HEK293 (cell line): ENCODE data around the gene CKS1B.

Source experiments
- CTCF ChIA-PET: fragments of 350-600 bp; formaldehyde crosslinking; extraction: SDS; loops from one replicate; lab custom pipeline; 2021; ENCODE audit warnings: antibody characterized with exemption; lab: Yijun Ruan, JAX
- POLR2A ChIA-PET: fragments of 300-600 bp; formaldehyde crosslinking; extraction: SDS; loops from one replicate; lab custom pipeline; 2020; ENCODE audit warnings: antibody characterized with exemption, inconsistent platforms; lab: Yijun Ruan, JAX
- H3K27ac ChIP-seq: fragments of 200-500 bp; sonication (Bioruptor generic); 2 replicates; pipeline ENCODE4 v1.5.1; 2014; ENCODE audit warnings: low read depth, low read length, control low read depth, inconsistent platforms; ENCODE audit errors: extremely low read depth
- H3K36me3 ChIP-seq, 2 experiments: fragments of 200-500 bp in 1 of 2; sonication (Bioruptor generic) in 1 of 2; 1 replicate in 1 of 2; 2 replicates in 1 of 2; pipeline ENCODE4 v1.5.1; 2014 to 2017; ENCODE audit warnings: inconsistent platforms in 2 of 2, low read length in 2 of 2; ENCODE audit not compliant: control insufficient read depth in 2 of 2, insufficient read depth in 1 of 2
- H3K4me1 ChIP-seq: fragments of 200-500 bp; sonication (Bioruptor generic); 2 replicates; pipeline ENCODE4 v1.5.1; 2014; ENCODE audit warnings: mild to moderate bottlenecking, low read length, inconsistent platforms; ENCODE audit not compliant: control insufficient read depth, insufficient read depth
- H3K4me3 ChIP-seq: 2 replicates; pipeline ENCODE4 v1.5.1; 2011; ENCODE audit warnings: low read depth, mild to moderate bottlenecking, control low read depth, low read length, moderate library complexity
- H3K9me3 ChIP-seq: fragments of 200-500 bp; sonication (Bioruptor generic); 2 replicates; pipeline ENCODE4 v1.5.1; 2014; ENCODE audit warnings: low read depth, low read length, inconsistent platforms; ENCODE audit not compliant: control insufficient read depth, insufficient read depth
- GLIS1 ChIP-seq: fragments of 450-650 bp; formaldehyde crosslinking; IDR thresholded peaks from 2 replicates; pipeline ENCODE4 v1.5.1; 2016; ENCODE audit warnings: missing biosample characterization, missing genetic modification characterization
- IKZF3 ChIP-seq: fragments of 450-650 bp; IDR thresholded peaks from 2 replicates; pipeline ENCODE4 v1.5.0; 2018; ENCODE audit warnings: missing biosample characterization, mild to moderate bottlenecking, missing genetic modification characterization, moderate library complexity
- MEIS1 ChIP-seq: sonication (generic); formaldehyde crosslinking; IDR thresholded peaks from 2 replicates; pipeline ENCODE4 v1.8.1; 2022; ENCODE audit warnings: missing genetic modification reagents, mild to moderate bottlenecking, borderline replicate concordance
- MYNN ChIP-seq: fragments of 450-650 bp; formaldehyde crosslinking; IDR thresholded peaks from 2 replicates; pipeline ENCODE4 v1.5.1; 2016; ENCODE audit warnings: missing biosample characterization, missing genetic modification characterization, borderline replicate concordance
- MZF1 ChIP-seq: fragments of 450-650 bp; formaldehyde crosslinking; IDR thresholded peaks from 2 replicates; pipeline ENCODE4 v1.5.1; 2017; ENCODE audit warnings: missing biosample characterization, missing genetic modification characterization, borderline replicate concordance
- ZFP37 ChIP-seq: fragments of 450-650 bp; formaldehyde crosslinking; IDR thresholded peaks from 2 replicates; pipeline ENCODE4 v1.5.1; 2016; ENCODE audit warnings: missing biosample characterization, missing genetic modification characterization
- ZFP69B ChIP-seq: fragments of 450-650 bp; formaldehyde crosslinking; IDR thresholded peaks from 2 replicates; pipeline ENCODE4 v1.5.1; 2016; ENCODE audit warnings: missing biosample characterization, missing genetic modification characterization
- ZNF354C ChIP-seq: fragments of 450-650 bp; formaldehyde crosslinking; IDR thresholded peaks from 2 replicates; pipeline ENCODE4 v1.5.1; 2016; ENCODE audit warnings: missing biosample characterization, missing genetic modification characterization, low read depth, borderline replicate concordance
- ZNF391 ChIP-seq: fragments of 450-650 bp; formaldehyde crosslinking; IDR thresholded peaks from 2 replicates; pipeline ENCODE4 v1.5.1; 2016; ENCODE audit warnings: low read depth, missing biosample characterization, missing genetic modification characterization, borderline replicate concordance
- ZNF394 ChIP-seq: fragments of 450-650 bp; formaldehyde crosslinking; IDR thresholded peaks from 2 replicates; pipeline ENCODE4 v1.5.1; 2016; ENCODE audit warnings: missing biosample characterization, missing genetic modification characterization, mild to moderate bottlenecking, moderate library complexity, borderline replicate concordance
- ZNF514 ChIP-seq: fragments of 450-650 bp; formaldehyde crosslinking; IDR thresholded peaks from 2 replicates; pipeline ENCODE4 v1.5.1; 2016; ENCODE audit warnings: missing biosample characterization, missing genetic modification characterization
- ZNF529 ChIP-seq: fragments of 450-650 bp; formaldehyde crosslinking; IDR thresholded peaks from 2 replicates; pipeline ENCODE4 v1.5.1; 2017; ENCODE audit warnings: missing genetic modification characterization, missing biosample characterization; ENCODE audit not compliant: insufficient replicate concordance
- ZNF600 ChIP-seq: fragments of 450-650 bp; formaldehyde crosslinking; IDR thresholded peaks from 2 replicates; pipeline ENCODE4 v1.5.1; 2016; ENCODE audit warnings: missing biosample characterization, missing genetic modification characterization
- ZNF621 ChIP-seq: fragments of 450-650 bp; formaldehyde crosslinking; IDR thresholded peaks from 2 replicates; pipeline ENCODE4 v1.5.1; 2017; ENCODE audit warnings: missing biosample characterization, missing genetic modification characterization
- ZNF792 ChIP-seq: fragments of 450-650 bp; formaldehyde crosslinking; IDR thresholded peaks from 2 replicates; pipeline ENCODE4 v1.5.1; 2016; ENCODE audit warnings: missing biosample characterization, missing genetic modification characterization
- ZNF830 ChIP-seq: fragments of 450-650 bp; IDR thresholded peaks from 2 replicates; pipeline ENCODE4 v1.5.0; 2018; ENCODE audit warnings: missing biosample characterization, missing genetic modification characterization, low read depth, mild to moderate bottlenecking, moderate library complexity
- ZNF837 ChIP-seq: fragments of 450-650 bp; formaldehyde crosslinking; IDR thresholded peaks from 2 replicates; pipeline ENCODE4 v1.5.1; 2016; ENCODE audit warnings: missing biosample characterization, missing genetic modification characterization
- ZSCAN23 ChIP-seq: fragments of 450-650 bp; formaldehyde crosslinking; IDR thresholded peaks from 2 replicates; pipeline ENCODE4 v1.5.1; 2016; ENCODE audit warnings: missing biosample characterization, missing genetic modification characterization
- TF ChIP-seq, protein P1 (sequence below): fragments of 450-650 bp; formaldehyde crosslinking; IDR thresholded peaks from 2 replicates; pipeline ENCODE4 v1.5.1; 2016; ENCODE audit warnings: missing biosample characterization, missing genetic modification characterization
- TF ChIP-seq, protein P2 (sequence below): fragments of 450-650 bp; formaldehyde crosslinking; conservative IDR thresholded peaks from 2 replicates; pipeline ENCODE4 v1.5.1; 2016; ENCODE audit warnings: low read depth, missing biosample characterization, missing genetic modification characterization
- TF ChIP-seq, protein P3 (sequence below): fragments of 450-650 bp; formaldehyde crosslinking; IDR thresholded peaks from 2 replicates; pipeline ENCODE4 v1.5.1; 2016; ENCODE audit warnings: missing biosample characterization, missing genetic modification characterization
- TF ChIP-seq, protein P4 (sequence below): fragments of 450-650 bp; formaldehyde crosslinking; IDR thresholded peaks from 2 replicates; pipeline ENCODE4 v1.5.1; 2016; ENCODE audit warnings: missing biosample characterization, missing genetic modification characterization

The CKS1B gene

DNA sequence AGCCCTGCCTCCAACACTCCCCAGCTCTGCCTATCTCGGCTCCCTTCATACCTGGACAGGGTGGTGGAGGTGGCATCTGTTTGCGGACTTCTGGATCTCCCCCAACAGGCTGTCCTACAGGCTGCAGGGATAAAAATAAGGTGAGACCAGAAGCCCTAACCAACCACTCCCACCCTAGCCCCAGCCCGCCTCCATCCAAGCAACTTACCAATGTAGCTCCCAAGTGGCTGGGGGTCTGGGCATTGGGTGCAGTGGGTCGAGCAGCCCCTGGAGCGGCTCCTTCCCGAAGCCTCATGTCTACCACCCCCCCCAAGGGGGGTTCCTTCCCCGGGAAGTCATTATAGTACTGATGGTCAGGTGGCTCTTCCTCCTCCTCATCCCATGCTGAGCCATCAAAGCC lies 8.4 kb upstream of the CKS1B start:
- peaks cover 8% of the 10 kb centered on the region for H3K4me1 ChIP-seq
- no peak for TF ChIP-seq ZNF600 (tag by site-specific recombination)
- TF ChIP-seq GLIS1 (tag by site-specific recombination), result no peak
- no peak for TF ChIP-seq ZNF792
- TF ChIP-seq ZFP37 (tag by site-specific recombination), result no peak
- H3K27ac ChIP-seq, result no peak overlapping the region
- ChIA-PET POLR2A (interaction anchor here (1.2 to 3.2 kb wide), 4 partner anchors 8 to 28 kb away, joined by 3 to 13 read pairs (median 6); partner anchors contain the start of genes CKS1B, FLAD1, LENEP and PBXIP1), CTCF (interaction anchor here (0.6 to 1.6 kb wide), 4 partner anchors 22 to 96 kb away, joined by 3 to 6 read pairs (median 4); no protein-coding TSS in a partner anchor)
- no peak overlapping the region for H3K4me3 ChIP-seq
- H3K36me3 ChIP-seq, result peaks cover 0 to 67% of the 10 kb centered on the region in 2 experiments; a peak in 1 of 3 replicates
- no peaks in the 10 kb centered on the region for H3K9me3 ChIP-seq

DNA sequence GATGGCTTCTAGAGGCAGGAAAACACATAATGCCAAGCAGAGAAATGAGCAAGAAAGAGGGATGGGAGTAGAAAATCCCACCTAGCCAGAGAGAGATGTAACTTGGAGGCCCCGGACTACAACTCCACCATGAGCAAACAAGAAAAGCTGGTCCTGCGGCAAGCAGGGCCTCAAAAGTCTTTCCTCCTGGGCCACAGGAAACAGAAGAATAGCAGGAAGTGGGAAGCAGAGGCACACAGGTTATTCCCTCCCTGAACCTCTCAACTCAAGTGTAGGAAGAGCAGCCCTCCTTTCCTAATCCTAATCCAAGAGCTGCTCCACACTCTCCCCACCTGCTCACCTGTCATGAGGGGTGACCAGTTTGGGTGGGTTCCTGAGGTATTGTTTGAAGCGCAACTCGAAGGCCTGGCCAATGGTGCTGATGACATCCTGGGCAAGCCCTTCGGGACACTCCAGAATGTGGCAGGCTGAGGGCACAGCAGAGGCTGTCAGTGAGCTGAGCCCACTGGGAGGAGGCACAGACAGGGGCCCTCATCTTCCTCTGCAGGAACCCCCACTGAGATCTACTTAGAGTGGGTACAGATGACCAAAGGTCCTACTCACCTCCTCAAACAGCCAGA lies 7.0 kb upstream of the CKS1B start:
- Histone ChIP-seq H3K4me1 (peaks cover 11% of the 10 kb centered on the region), H3K27ac (no peak overlapping the region), H3K4me3 (no peak overlapping the region), H3K9me3 (no peaks in the 10 kb centered on the region), H3K36me3 (peaks cover 0 to 67% of the 10 kb centered on the region in 2 experiments; a peak in 1 of 3 replicates)
- ChIA-PET CTCF (interaction anchor here (0.6 to 1.7 kb wide), 3 partner anchors 15 to 32 kb away, joined by 3 to 6 read pairs (median 4); no protein-coding TSS in a partner anchor), POLR2A (interaction anchor here (0.5 kb wide), 1 partner anchor 17 kb away, joined by 7 read pairs; no protein-coding TSS in a partner anchor)
- TF ChIP-seq, protein P1, sequence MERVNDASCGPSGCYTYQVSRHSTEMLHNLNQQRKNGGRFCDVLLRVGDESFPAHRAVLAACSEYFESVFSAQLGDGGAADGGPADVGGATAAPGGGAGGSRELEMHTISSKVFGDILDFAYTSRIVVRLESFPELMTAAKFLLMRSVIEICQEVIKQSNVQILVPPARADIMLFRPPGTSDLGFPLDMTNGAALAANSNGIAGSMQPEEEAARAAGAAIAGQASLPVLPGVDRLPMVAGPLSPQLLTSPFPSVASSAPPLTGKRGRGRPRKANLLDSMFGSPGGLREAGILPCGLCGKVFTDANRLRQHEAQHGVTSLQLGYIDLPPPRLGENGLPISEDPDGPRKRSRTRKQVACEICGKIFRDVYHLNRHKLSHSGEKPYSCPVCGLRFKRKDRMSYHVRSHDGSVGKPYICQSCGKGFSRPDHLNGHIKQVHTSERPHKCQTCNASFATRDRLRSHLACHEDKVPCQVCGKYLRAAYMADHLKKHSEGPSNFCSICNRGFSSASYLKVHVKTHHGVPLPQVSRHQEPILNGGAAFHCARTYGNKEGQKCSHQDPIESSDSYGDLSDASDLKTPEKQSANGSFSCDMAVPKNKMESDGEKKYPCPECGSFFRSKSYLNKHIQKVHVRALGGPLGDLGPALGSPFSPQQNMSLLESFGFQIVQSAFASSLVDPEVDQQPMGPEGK (tag by site-specific recombination), result no peak
- TF ChIP-seq ZNF529 (tag by site-specific recombination) (no peak), ZNF354C (tag by site-specific recombination) (no peak), ZNF514 (tag by site-specific recombination) (no peak), MEIS1 (CRISPR knock-in tag) (no peak), ZNF830 (tag by site-specific recombination) (no peak), ZSCAN23 (tag by site-specific recombination) (no peak), ZNF837 (no peak), MZF1 (tag by site-specific recombination) (no peak), ZNF391 (no peak), ZNF621 (tag by site-specific recombination) (no peak), MYNN (tag by site-specific recombination) (no peak), IKZF3 (tag by site-specific recombination) (no peak), ZNF394 (tag by site-specific recombination) (no peak), ZFP69B (tag by site-specific recombination) (no peak)
- TF ChIP-seq, protein P2, sequence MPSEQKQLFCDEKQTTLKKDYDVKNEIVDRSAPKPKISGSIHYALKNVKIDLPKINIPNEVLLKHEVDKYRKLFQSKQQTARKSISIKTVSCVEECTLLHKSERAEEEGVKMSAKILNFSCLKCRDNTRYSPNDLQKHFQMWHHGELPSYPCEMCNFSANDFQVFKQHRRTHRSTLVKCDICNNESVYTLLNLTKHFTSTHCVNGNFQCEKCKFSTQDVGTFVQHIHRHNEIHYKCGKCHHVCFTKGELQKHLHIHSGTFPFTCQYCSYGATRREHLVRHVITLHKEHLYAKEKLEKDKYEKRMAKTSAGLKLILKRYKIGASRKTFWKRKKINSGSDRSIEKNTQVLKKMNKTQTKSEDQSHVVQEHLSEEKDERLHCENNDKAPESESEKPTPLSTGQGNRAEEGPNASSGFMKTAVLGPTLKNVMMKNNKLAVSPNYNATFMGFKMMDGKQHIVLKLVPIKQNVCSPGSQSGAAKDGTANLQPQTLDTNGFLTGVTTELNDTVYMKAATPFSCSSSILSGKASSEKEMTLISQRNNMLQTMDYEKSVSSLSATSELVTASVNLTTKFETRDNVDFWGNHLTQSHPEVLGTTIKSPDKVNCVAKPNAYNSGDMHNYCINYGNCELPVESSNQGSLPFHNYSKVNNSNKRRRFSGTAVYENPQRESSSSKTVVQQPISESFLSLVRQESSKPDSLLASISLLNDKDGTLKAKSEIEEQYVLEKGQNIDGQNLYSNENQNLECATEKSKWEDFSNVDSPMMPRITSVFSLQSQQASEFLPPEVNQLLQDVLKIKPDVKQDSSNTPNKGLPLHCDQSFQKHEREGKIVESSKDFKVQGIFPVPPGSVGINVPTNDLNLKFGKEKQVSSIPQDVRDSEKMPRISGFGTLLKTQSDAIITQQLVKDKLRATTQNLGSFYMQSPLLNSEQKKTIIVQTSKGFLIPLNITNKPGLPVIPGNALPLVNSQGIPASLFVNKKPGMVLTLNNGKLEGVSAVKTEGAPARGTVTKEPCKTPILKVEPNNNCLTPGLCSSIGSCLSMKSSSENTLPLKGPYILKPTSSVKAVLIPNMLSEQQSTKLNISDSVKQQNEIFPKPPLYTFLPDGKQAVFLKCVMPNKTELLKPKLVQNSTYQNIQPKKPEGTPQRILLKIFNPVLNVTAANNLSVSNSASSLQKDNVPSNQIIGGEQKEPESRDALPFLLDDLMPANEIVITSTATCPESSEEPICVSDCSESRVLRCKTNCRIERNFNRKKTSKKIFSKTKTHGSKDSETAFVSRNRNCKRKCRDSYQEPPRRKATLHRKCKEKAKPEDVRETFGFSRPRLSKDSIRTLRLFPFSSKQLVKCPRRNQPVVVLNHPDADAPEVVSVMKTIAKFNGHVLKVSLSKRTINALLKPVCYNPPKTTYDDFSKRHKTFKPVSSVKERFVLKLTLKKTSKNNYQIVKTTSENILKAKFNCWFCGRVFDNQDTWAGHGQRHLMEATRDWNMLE, result no peak
- TF ChIP-seq, protein P3, sequence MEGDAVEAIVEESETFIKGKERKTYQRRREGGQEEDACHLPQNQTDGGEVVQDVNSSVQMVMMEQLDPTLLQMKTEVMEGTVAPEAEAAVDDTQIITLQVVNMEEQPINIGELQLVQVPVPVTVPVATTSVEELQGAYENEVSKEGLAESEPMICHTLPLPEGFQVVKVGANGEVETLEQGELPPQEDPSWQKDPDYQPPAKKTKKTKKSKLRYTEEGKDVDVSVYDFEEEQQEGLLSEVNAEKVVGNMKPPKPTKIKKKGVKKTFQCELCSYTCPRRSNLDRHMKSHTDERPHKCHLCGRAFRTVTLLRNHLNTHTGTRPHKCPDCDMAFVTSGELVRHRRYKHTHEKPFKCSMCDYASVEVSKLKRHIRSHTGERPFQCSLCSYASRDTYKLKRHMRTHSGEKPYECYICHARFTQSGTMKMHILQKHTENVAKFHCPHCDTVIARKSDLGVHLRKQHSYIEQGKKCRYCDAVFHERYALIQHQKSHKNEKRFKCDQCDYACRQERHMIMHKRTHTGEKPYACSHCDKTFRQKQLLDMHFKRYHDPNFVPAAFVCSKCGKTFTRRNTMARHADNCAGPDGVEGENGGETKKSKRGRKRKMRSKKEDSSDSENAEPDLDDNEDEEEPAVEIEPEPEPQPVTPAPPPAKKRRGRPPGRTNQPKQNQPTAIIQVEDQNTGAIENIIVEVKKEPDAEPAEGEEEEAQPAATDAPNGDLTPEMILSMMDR (tag by site-specific recombination), result no peak
- TF ChIP-seq, protein P4, sequence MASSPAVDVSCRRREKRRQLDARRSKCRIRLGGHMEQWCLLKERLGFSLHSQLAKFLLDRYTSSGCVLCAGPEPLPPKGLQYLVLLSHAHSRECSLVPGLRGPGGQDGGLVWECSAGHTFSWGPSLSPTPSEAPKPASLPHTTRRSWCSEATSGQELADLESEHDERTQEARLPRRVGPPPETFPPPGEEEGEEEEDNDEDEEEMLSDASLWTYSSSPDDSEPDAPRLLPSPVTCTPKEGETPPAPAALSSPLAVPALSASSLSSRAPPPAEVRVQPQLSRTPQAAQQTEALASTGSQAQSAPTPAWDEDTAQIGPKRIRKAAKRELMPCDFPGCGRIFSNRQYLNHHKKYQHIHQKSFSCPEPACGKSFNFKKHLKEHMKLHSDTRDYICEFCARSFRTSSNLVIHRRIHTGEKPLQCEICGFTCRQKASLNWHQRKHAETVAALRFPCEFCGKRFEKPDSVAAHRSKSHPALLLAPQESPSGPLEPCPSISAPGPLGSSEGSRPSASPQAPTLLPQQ, result no peak
